ENCODE measurements around the gene PROX1.

Gene PROX1

DNA sequence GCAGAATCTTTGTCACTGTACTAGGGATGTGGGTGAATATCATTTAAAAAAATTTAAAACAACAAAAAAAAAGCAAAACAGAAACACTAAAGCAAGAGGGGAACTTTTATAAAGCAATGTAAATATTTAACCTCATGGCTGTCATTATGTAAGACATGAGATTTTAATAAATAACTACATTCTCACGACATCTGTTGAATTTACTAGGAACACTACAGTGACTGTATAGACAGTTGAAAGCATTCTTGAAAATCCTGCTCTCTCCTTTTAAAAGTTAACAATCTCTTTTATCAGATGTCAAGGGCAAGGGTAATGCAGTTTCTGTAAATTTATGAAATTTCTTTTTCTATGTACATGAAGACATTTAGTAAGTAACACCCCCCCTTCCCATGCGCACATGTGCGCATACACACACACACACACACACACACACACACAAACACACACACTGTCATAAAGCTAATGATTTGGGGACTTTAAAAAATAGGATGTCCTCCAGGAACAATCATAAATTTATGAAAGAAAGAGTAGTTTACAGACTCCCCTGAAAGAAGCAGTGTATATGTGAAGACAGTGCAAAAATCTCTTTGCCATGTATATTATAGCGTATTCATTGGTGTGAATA lies 51.7 kb downstream of the PROX1 start:
- no peak overlapping the region for H3K4me3 ChIP-seq (ENCODE audit: low read length)
- no peak for TF ChIP-seq ZNF274 (IDR thresholded peaks at IDR 0.05; ENCODE audit: low read depth, low read length)

- no peak overlapping the region for H3K4me3 ChIP-seq (ENCODE audit: low read length)
- no peak for TF ChIP-seq ZNF274 (IDR thresholded peaks at IDR 0.05; ENCODE audit: low read depth, low read length)
Observed at GRCh38 chr1:214043167-214043566, 55.4 kb downstream of the PROX1 start.

DNA sequence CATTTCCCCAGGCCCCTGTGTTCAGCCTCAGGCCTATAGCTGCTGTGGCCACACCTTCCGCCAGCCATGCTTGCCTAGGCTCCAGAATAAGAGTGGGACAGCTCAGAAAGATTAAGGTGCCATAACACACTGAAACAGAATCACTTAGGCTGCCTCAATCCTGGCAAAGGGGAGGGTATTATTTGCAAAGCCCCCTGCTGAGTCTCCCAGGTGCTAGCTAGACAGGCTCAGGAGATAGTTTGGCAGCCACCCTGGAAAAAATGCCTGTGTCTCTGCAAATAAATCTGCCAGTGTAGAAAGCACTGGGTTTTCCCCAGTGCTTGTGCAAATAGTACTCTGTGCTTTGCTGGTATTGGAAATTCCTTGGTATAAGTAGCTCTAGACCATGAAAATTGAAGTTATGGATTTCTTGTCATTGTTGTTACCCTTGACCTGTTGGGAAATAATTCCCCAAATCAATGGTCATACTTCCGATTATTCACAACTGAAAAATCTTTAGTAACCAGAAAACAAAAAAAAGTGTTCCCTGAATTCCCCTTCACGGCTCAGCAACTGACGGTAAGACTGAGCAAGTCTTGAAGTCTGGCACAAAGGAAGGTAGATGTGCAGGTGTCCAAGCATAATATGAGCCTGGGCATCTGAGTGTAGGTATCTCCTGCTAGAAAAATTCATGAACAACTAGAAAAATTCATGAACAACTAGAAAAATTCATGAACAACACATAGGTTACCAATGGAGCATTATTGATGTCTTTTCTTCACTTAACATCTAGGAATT lies 56.9 kb downstream of the PROX1 start:
- no peak overlapping the region for H3K4me3 ChIP-seq (ENCODE audit: low read length)
- no peak for TF ChIP-seq ZNF274 (IDR thresholded peaks at IDR 0.05; ENCODE audit: low read depth, low read length)

GRCh38 chr1:214050513-214051401 lies 63.0 kb downstream of the PROX1 start:
- TF ChIP-seq ZNF274 (IDR thresholded peaks at IDR 0.05; ENCODE audit: low read depth, low read length): no peak
- H3K4me3 ChIP-seq (ENCODE audit: low read length): no peak overlapping the region

- no peak for TF ChIP-seq ZNF274 (IDR thresholded peaks at IDR 0.05; ENCODE audit: low read depth, low read length)
- no peak overlapping the region for H3K4me3 ChIP-seq (ENCODE audit: low read length)
Observed at GRCh38 chr1:214051786-214052185, 64.0 kb downstream of the PROX1 start.

DNA sequence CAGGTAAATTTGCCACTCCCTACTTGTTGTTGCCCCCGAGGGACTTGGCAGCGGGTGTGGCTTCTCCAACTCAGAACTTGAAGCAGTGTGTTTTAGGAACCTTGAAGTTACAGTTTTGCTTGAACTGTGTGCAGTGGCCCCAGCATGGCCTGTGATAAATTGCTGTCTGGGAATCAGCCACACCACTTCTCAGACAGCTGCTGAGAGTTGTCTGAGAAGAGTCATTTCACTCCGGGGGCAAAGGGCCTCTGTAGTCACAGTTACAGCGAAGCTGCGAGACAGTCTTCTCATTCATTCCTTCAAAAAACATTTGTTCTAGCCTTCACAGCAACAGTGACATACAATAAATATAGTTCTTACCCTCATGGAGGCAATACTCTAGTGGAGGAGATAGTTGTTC lies 70.3 kb downstream of the PROX1 start:
- no peak overlapping the region for H3K4me3 ChIP-seq (ENCODE audit: low read length)
- TF ChIP-seq ZNF274 (IDR thresholded peaks at IDR 0.05; ENCODE audit: low read depth, low read length): no peak

GRCh38 chr1:214066190-214066589 lies 78.4 kb downstream of the PROX1 start:
- no peak for TF ChIP-seq ZNF274 (IDR thresholded peaks at IDR 0.05; ENCODE audit: low read depth, low read length)
- H3K4me3 ChIP-seq (ENCODE audit: low read length): no peak overlapping the region

DNA sequence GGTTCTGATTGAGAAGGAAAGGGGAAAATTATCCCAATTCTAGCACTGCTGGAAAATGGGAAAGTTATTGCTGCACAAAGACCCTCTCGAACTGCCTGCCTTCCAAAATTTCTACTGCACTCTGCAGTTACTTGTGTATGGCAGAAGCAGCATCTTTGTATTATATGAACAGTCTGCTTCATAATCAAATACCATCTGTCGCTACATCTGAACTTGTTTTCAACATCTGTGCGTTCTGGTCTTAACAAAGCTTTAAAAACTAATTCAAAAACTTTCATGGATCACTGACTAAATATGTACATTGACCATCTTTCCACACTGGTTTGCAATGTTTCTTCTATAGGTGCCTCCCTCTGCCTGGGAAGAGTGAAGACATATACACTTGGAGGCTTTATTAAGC lies 79.2 kb downstream of the PROX1 start:
- TF ChIP-seq ZNF274 (IDR thresholded peaks at IDR 0.05; ENCODE audit: low read depth, low read length): no peak

GRCh38 chr1:214067397-214067796 lies 79.6 kb downstream of the PROX1 start:
- H3K4me3 ChIP-seq (ENCODE audit: low read length): no peak overlapping the region

More for the DNA sequence above, 79.2 kb downstream of the PROX1 start:
- H3K4me3 ChIP-seq (ENCODE audit: low read length): no peak overlapping the region

DNA sequence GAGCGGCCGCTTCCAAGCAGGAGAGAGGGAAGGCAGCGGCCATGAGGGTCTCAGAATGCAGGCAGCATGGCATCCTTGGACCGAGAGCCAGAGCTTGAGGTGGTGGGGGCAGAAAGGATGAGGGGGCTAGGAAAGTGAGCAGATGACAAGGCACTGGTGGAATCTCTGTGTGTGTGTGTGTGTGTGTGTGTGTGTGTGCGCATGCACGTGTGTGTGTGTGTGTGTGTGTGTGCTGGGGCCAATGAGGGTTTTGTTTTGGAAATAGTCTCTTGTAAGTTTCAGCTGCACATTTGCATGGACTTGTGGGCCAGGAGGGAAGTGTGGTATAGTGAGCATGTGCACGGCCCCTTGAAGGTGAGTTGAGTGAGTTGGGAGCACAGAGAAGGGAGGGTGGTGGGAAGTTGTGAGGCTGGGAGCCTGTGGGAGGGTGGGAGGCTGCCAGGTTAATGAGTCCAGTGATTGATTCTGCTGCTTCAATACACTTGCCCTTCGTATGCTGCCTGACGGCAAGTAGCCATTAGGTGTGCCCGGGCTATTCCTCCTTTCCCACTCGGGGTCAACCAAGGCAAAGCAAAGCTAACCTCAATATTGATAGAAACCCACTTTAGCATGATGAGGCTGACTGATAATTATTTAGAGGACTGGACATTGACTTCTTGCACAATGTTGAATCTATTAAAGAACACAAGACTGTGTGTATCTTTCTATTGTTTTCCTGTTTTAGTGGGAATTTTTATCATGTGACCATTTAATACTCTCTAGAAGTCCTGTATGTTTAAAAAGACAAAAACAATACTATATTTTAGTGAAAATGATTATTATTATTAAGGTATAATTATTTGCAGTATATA lies 80.3 kb downstream of the PROX1 start:
- H3K4me3 ChIP-seq (ENCODE audit: low read length): no peak overlapping the region
- no peak for TF ChIP-seq ZNF274 (IDR thresholded peaks at IDR 0.05; ENCODE audit: low read depth, low read length)

More at GRCh38 chr1:214067397-214067796, 79.6 kb downstream of the PROX1 start:
- TF ChIP-seq ZNF274 (IDR thresholded peaks at IDR 0.05; ENCODE audit: low read depth, low read length): no peak

DNA sequence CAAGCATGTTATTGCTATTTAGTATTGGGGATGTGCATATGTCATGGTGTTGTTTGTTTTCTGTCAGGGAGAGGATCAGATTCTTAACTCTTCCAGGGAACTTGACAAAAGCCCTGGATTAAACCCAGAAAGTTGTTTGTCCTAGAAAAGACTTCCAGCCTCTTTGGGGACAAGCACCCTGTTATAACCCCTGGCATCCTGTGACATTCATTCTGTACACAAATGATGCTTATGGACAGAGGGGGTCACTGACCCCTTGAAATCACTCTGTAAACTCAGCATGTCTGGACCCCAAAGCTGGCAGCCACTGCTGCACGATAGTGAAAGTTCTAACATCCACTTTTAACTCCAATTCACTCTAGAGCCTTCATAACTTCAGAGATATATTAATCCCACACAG lies 81.2 kb downstream of the PROX1 start:
- H3K4me3 ChIP-seq (ENCODE audit: low read length): no peak overlapping the region
- TF ChIP-seq ZNF274 (IDR thresholded peaks at IDR 0.05; ENCODE audit: low read depth, low read length): no peak

GRCh38 chr1:214071469-214071868 lies 83.7 kb downstream of the PROX1 start:
- TF ChIP-seq ZNF274 (IDR thresholded peaks at IDR 0.05; ENCODE audit: low read depth, low read length): no peak
- H3K4me3 ChIP-seq (ENCODE audit: low read length): no peak overlapping the region

DNA sequence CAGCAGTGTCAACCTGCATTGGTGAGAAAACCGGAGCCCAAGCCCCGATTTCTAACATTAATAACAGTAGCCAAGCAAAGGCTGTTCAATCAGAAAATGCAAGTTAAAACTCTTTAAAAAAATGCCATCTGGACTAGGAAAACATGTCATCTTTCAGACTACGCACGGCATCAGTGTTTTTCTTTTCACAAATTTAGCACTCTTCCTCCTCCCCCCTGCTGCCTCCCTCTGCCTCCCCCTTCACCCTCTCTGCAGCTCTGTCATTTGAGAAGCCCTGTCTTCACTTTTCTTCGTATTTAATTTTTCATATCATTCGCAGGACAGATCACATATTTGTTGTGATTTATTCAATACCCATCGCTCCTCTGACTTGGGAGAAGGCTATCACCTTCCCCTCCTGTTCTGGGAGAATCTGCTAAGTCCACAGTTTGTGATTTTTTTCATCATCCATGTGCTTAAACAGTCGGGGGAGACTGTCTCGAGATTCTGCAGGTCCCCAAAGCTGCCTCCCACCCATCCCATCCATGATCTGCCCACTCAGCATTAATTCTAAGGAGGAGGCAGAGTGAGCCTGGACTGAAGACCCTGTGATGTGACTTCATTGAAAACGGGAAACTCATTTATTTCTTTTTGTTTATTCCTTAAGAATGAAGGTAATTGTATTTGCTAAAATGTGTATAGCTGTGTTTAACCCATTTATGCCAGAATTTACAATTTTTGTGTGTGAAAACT lies 84.8 kb downstream of the PROX1 start:
- TF ChIP-seq ZNF274 (IDR thresholded peaks at IDR 0.05; ENCODE audit: low read depth, low read length): no peak
- no peak overlapping the region for H3K4me3 ChIP-seq (ENCODE audit: low read length)
